Endothelial cell of umbilical vein (primary cell): ENCODE measurements around the gene MAML1. TPM values are rescaled to one million over a fixed set of nuclear protein-coding genes. Genes with fewer than 3 reads are reported as not detected.

Source experiments
- BruUV-seq: library from RNA; stranded (reverse); fragments of 400-500 nt; replicated peaks from 2 replicates; lab custom pipeline; 2021; lab: Mats Ljungman, UMichigan
- CTCF ChIA-PET: fragments of 300-600, 350-600 bp; sonication (Branson Sonifier 250); formaldehyde crosslinking; loops from one replicate; lab custom pipeline; 2021; ENCODE audit warnings: antibody characterized with exemption, inconsistent platforms; lab: Charles Lee
- POLR2A ChIA-PET: fragments of 300-600, 350-600 bp; sonication (Branson Sonifier 250); formaldehyde crosslinking; loops from one replicate; lab custom pipeline; 2021; ENCODE audit warnings: antibody characterized with exemption, inconsistent platforms; lab: Charles Lee
- DNase-seq: peaks from one replicate; pipeline ENCODE4 v3.0.0-alpha.2; 2011; ENCODE audit warnings: low read depth, low spot score
- FAIRE-seq: peaks from 2 replicates; lab custom pipeline; 2011; peaks lifted over from hg19 to GRCh38; lab: Jason Lieb, UNC
- H2AFZ ChIP-seq: 2 replicates; pipeline ENCODE4 v1.6.0; 2012; ENCODE audit warnings: low read depth, low read length, control low read depth, inconsistent platforms
- H3K27ac ChIP-seq: 2 replicates; pipeline ENCODE4 v1.5.1; 2011; ENCODE audit warnings: low read depth, mild to moderate bottlenecking, control low read depth, low read length, moderate library complexity; ENCODE audit not compliant: insufficient read depth
- H3K27me3 ChIP-seq, 2 experiments: 2 replicates each; pipeline versions ENCODE4 v1.6.0 to v1.6.1; 2011; ENCODE audit warnings: low read length in 2 of 2, mixed read lengths in 1 of 2; ENCODE audit not compliant: control insufficient read depth in 2 of 2, insufficient read depth in 2 of 2
- H3K36me3 ChIP-seq, 2 experiments: 2 replicates in 1 of 2; 3 replicates in 1 of 2; pipeline ENCODE4 v1.5.1; 2011; ENCODE audit warnings: low read length in 2 of 2, mild to moderate bottlenecking in 1 of 2, moderate library complexity in 1 of 2; ENCODE audit not compliant: control insufficient read depth in 2 of 2, insufficient read depth in 2 of 2; ENCODE audit errors: extremely low read depth in 1 of 2
- H3K4me1 ChIP-seq: 3 replicates; pipeline ENCODE4 v1.5.1; 2011; ENCODE audit warnings: mild to moderate bottlenecking, low read length; ENCODE audit not compliant: control insufficient read depth, insufficient read depth; ENCODE audit errors: extremely low read depth
- H3K4me2 ChIP-seq: 2 replicates; pipeline ENCODE4 v1.6.1; 2011; ENCODE audit warnings: low read length, control low read depth, mixed read lengths; ENCODE audit not compliant: insufficient read depth
- H3K4me3 ChIP-seq, 3 experiments: fragments of 200-600 bp in 1 of 3; sonication (generic), shearing (Covaris generic) in 1 of 3; replicated peaks in 1 of 3; 2 replicates each; pipeline ENCODE4 v1.5.1; 2011 to 2016; ENCODE audit warnings: control low read depth in 3 of 3, low read length in 3 of 3, mild to moderate bottlenecking in 2 of 3, inconsistent platforms in 1 of 3, low read depth in 1 of 3, moderate library complexity in 1 of 3; ENCODE audit not compliant: insufficient read depth in 1 of 3
- H3K79me2 ChIP-seq: 2 replicates; pipeline ENCODE4 v1.6.0; 2012; ENCODE audit warnings: low read length, inconsistent platforms; ENCODE audit not compliant: control insufficient read depth, insufficient read depth
- H3K9ac ChIP-seq: replicated peaks from 2 replicates; pipeline ENCODE3; 2011; ENCODE audit warnings: low read length, control low read depth; ENCODE audit not compliant: insufficient read depth; ENCODE audit errors: extremely low read depth
- H3K9me1 ChIP-seq: replicated peaks from 3 replicates; pipeline ENCODE4 v1.6.0; 2011; ENCODE audit warnings: mild to moderate bottlenecking, low read length; ENCODE audit not compliant: control insufficient read depth, insufficient read depth; ENCODE audit errors: extremely low read depth
- H3K9me3 ChIP-seq: replicated peaks from 2 replicates; pipeline ENCODE4 v1.5.1; 2012; ENCODE audit warnings: low read length, inconsistent platforms; ENCODE audit not compliant: control insufficient read depth, insufficient read depth
- H4K20me1 ChIP-seq: replicated peaks from 2 replicates; pipeline ENCODE3; 2011; ENCODE audit warnings: mild to moderate bottlenecking, low read length; ENCODE audit not compliant: control insufficient read depth, insufficient read depth; ENCODE audit errors: extremely low read depth
- EZH2 ChIP-seq: IDR thresholded peaks from 2 replicates; pipeline ENCODE4 v1.6.1; 2012; ENCODE audit warnings: borderline replicate concordance, low read depth, mild to moderate bottlenecking, moderate library complexity, low read length, inconsistent platforms; ENCODE audit not compliant: severe bottlenecking
- FOS ChIP-seq: IDR thresholded peaks from 2 replicates; pipeline ENCODE4 v1.6.1; 2011; ENCODE audit warnings: mild to moderate bottlenecking, low read length, moderate library complexity, borderline replicate concordance; ENCODE audit not compliant: insufficient read depth
- GATA2 ChIP-seq: IDR thresholded peaks from 2 replicates; pipeline ENCODE4 v1.7.0; 2011; ENCODE audit warnings: low read depth, mild to moderate bottlenecking, moderate library complexity, mixed read lengths, low read length; ENCODE audit not compliant: insufficient read length, insufficient read depth
- JUN ChIP-seq: IDR thresholded peaks from 2 replicates; pipeline ENCODE4 v1.6.1; 2011; ENCODE audit warnings: borderline replicate concordance, low read depth; ENCODE audit not compliant: insufficient read length, insufficient read depth
- MYC ChIP-seq: IDR thresholded peaks from one replicate; pipeline ENCODE4 v1.6.1; 2011; ENCODE audit warnings: mild to moderate bottlenecking, low read depth, low read length
- POLR2A ChIP-seq: IDR thresholded peaks from 2 replicates; pipeline ENCODE4 v1.6.1; 2012; ENCODE audit warnings: low read depth, mild to moderate bottlenecking, control low read depth, low read length
- POLR2AphosphoS5 ChIP-seq: IDR thresholded peaks from 2 replicates; pipeline ENCODE4 v1.6.1; 2012; ENCODE audit warnings: low read depth, mild to moderate bottlenecking, control low read depth, low read length, moderate library complexity; ENCODE audit not compliant: insufficient read depth
- dilution Hi-C: fragments of 300-500 bp; cut with MboI; formaldehyde crosslinking; loops from one replicate; pipeline ENCODE4 v1.15.0; 2019; ENCODE audit warnings: low sequenced_read_pairs; ENCODE audit not compliant: extremely low pct_ligation_motif_present
- intact Hi-C: fragments of 100-400 bp; cut with micrococcal nuclease; formaldehyde crosslinking; loops from one replicate; pipeline ENCODE4 v1.10.0; 2022
- polyA plus RNA-seq, 4 experiments: library from polyadenylated mRNA; depleted of rRNA in 3 of 4; stranded (reverse) in 3 of 4; unstranded in 1 of 4; fragments of >200 nt; gene quantifications; 2 replicates each; pipeline versions ENCODE4 v1.2.1 to v1.2.3, GENCODE V29; 2011 to 2012; ENCODE audit warnings: missing spikeins in 1 of 4
- total RNA-seq: library from RNA; stranded (reverse); gene quantifications from 2 replicates; pipeline ENCODE4 v1.2.3, GENCODE V29; 2021
- TF ChIP-seq, protein P1 (sequence below), 2 donors: IDR thresholded peaks; 1 replicate in 1 of 2; 2 replicates in 1 of 2; pipeline ENCODE4 v1.5.1; 2011; ENCODE audit warnings: low read length in 2 of 2, mild to moderate bottlenecking in 2 of 2, moderate library complexity in 2 of 2, control low read depth in 1 of 2, inconsistent platforms in 1 of 2, low read depth in 1 of 2; ENCODE audit not compliant: insufficient read depth in 1 of 2; ENCODE audit errors: extremely low read depth in 1 of 2
- TF ChIP-seq, protein P2 (sequence below): IDR thresholded peaks from 2 replicates; pipeline ENCODE4 v1.6.1; 2011; ENCODE audit not compliant: insufficient read depth, insufficient read length

Gene MAML1
- total and polyA plus RNA-seq, 2 donors (not counting 3 experiments of a cell fraction or from before 2014, with no cell fraction given), result 12.4 to 29.0 TPM

DNA sequence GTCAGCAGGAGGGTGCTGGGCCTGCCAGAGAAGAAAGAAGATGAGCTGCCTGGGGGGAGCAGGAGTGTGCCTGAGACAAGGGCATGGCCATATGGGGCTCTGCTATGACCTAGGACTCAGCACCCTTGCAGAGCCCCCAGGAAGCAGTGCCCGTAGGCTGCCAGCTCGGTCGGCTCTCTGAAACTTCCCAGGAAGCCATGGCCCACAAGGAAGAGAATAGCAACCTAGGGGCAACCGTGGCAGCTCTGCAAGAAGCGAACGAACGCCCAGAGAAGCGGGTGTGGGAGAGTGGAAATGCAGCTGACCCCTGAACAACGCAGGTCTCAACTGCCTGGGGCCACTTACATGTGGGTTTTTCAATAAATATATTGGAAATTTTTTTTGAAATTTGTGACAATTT, 50.5 kb downstream of the MAML1 start:
- peaks cover 0 to 9% of the 10 kb centered on the region in 2 experiments for H3K36me3 ChIP-seq
- H3K4me2 ChIP-seq, result no peak overlapping the region
- H3K9me1 ChIP-seq, result no peaks in the 10 kb centered on the region
- no peaks in the 10 kb centered on the region for H3K79me2 ChIP-seq
- ChIA-PET POLR2A (no interaction called here), CTCF (interaction anchor here (1.8 kb wide), 1 partner anchor 20 kb away, joined by 7 read pairs; no protein-coding TSS in a partner anchor)
- no TSS peak for BruUV-seq
- no peaks in the 10 kb centered on the region for H4K20me1 ChIP-seq
- TF ChIP-seq MYC (no peak), POLR2A (no peak), FOS (no peak), JUN (no peak), GATA2 (no peak), EZH2 (no peak), POLR2AphosphoS5 (no peak)
- TF ChIP-seq, protein P1, sequence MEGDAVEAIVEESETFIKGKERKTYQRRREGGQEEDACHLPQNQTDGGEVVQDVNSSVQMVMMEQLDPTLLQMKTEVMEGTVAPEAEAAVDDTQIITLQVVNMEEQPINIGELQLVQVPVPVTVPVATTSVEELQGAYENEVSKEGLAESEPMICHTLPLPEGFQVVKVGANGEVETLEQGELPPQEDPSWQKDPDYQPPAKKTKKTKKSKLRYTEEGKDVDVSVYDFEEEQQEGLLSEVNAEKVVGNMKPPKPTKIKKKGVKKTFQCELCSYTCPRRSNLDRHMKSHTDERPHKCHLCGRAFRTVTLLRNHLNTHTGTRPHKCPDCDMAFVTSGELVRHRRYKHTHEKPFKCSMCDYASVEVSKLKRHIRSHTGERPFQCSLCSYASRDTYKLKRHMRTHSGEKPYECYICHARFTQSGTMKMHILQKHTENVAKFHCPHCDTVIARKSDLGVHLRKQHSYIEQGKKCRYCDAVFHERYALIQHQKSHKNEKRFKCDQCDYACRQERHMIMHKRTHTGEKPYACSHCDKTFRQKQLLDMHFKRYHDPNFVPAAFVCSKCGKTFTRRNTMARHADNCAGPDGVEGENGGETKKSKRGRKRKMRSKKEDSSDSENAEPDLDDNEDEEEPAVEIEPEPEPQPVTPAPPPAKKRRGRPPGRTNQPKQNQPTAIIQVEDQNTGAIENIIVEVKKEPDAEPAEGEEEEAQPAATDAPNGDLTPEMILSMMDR (IDR thresholded peaks at IDR 0.05; ENCODE audit: extremely low read depth in 1 of 2, insufficient read depth in 1 of 2, low read depth in 1 of 2, low read length in 2 of 2), result no peak
- TF ChIP-seq, protein P2, sequence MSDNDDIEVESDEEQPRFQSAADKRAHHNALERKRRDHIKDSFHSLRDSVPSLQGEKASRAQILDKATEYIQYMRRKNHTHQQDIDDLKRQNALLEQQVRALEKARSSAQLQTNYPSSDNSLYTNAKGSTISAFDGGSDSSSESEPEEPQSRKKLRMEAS, result no peak
- FAIRE-seq (no peak), DNase-seq (no peak)
- no peak overlapping the region for H2AFZ ChIP-seq
- H3K4me1 ChIP-seq, result peaks cover 1% of the 10 kb centered on the region
- H3K27ac ChIP-seq, result no peak overlapping the region
- H3K9ac ChIP-seq, result no peak overlapping the region
- H3K4me3 ChIP-seq, result no peak overlapping the region
- intact Hi-C loops, result no loop called here
- no peaks in the 10 kb centered on the region for H3K9me3 ChIP-seq
- H3K27me3 ChIP-seq, result no peaks in the 10 kb centered on the region
- dilution Hi-C loops, result no loop called here
